Neural cell (in vitro differentiated cells): Measurements from ENCODE around the gene DRAM1. TPM values are rescaled to one million over a fixed set of nuclear protein-coding genes. Genes with fewer than 3 reads are reported as not detected.
"Not testable (repeated sequence)": the region's sequence is repeated elsewhere in the genome, so short reads cannot be mapped to it uniquely, and the experiment has no call there.

Experiments
- H2AFZ ChIP-seq: fragments of 200-600, 300-800 bp; sonication (generic), shearing (Covaris generic); 2 replicates; pipeline ENCODE4 v1.6.0; 2014; ENCODE audit warnings: low read depth, mild to moderate bottlenecking, antibody characterized with exemption, low read length, moderate library complexity
- H3F3A ChIP-seq: fragments of 200-600 bp; shearing (Covaris generic); 2 replicates; pipeline ENCODE4 v1.6.1; 2016; ENCODE audit warnings: mild to moderate bottlenecking, moderate library complexity, mixed read lengths, antibody characterized with exemption, low read length; ENCODE audit not compliant: insufficient read depth, poor library complexity, severe bottlenecking
- H3K27ac ChIP-seq: fragments of 200-600, 300-800 bp; sonication (generic), shearing (Covaris generic); 2 replicates; pipeline ENCODE4 v1.5.1; 2014; ENCODE audit warnings: mild to moderate bottlenecking, low read length, moderate library complexity
- H3K27me3 ChIP-seq: fragments of 300-800, 200-600 bp; sonication (generic), shearing (Covaris generic); 2 replicates; pipeline ENCODE4 v1.6.0; 2014; ENCODE audit warnings: mild to moderate bottlenecking, low read depth, low read length, moderate library complexity; ENCODE audit not compliant: insufficient read depth
- H3K36me3 ChIP-seq: fragments of 300-800, 200-600 bp; sonication (generic), shearing (Covaris generic); 2 replicates; pipeline ENCODE4 v1.5.1; 2014; ENCODE audit warnings: mild to moderate bottlenecking, antibody characterized with exemption, low read length, moderate library complexity; ENCODE audit not compliant: insufficient read depth
- H3K4me2 ChIP-seq: fragments of 300-800, 200-600 bp; sonication (generic), shearing (Covaris generic); 2 replicates; pipeline ENCODE4 v1.6.0; 2014; ENCODE audit warnings: mild to moderate bottlenecking, low read length
- H3K4me3 ChIP-seq: fragments of 300-800, 200-600 bp; sonication (generic), shearing (Covaris generic); 2 replicates; pipeline ENCODE4 v1.5.1; 2014; ENCODE audit warnings: mild to moderate bottlenecking, low read length, moderate library complexity
- H3K79me2 ChIP-seq: fragments of 200-600 bp; shearing (Covaris generic); replicated peaks from 2 replicates; pipeline ENCODE4 v1.6.0; 2014; ENCODE audit warnings: mild to moderate bottlenecking, low read length, moderate library complexity; ENCODE audit not compliant: insufficient read depth
- H3K9ac ChIP-seq: fragments of 300-800, 200-600 bp; sonication (generic), shearing (Covaris generic); 2 replicates; pipeline ENCODE4 v1.6.1; 2016; ENCODE audit warnings: mild to moderate bottlenecking, low read length, mixed read lengths
- H3K9me2 ChIP-seq: fragments of 200-600 bp; shearing (Covaris generic); 2 replicates; pipeline ENCODE4 v1.6.1; 2016; ENCODE audit warnings: mild to moderate bottlenecking, low read length, mixed read lengths; ENCODE audit not compliant: insufficient read depth
- H3K9me3 ChIP-seq: fragments of 200-600, 300-800 bp; sonication (generic), shearing (Covaris generic); 2 replicates; pipeline ENCODE4 v1.6.1; 2016; ENCODE audit warnings: mild to moderate bottlenecking, mixed run types, low read length, moderate library complexity, mixed read lengths
- H4K20me1 ChIP-seq: fragments of 200-600 bp; shearing (Covaris generic); 2 replicates; pipeline ENCODE4 v1.6.1; 2016; ENCODE audit warnings: mild to moderate bottlenecking, mixed run types; ENCODE audit not compliant: insufficient read depth
- CTCF ChIP-seq: fragments of 450-650 bp; IDR thresholded peaks from 2 replicates; pipeline ENCODE4 v1.5.1; 2014; ENCODE audit warnings: antibody characterized with exemption, mild to moderate bottlenecking, moderate library complexity; ENCODE audit not compliant: poor library complexity, severe bottlenecking
- EP300 ChIP-seq: fragments of 450-650 bp; conservative IDR thresholded peaks from 2 replicates; pipeline ENCODE4 v1.6.1; 2014; ENCODE audit warnings: antibody characterized with exemption, mild to moderate bottlenecking, moderate library complexity; ENCODE audit not compliant: poor library complexity, severe bottlenecking
- EZH2 ChIP-seq: fragments of 200-600, 300-800 bp; shearing (Covaris generic), sonication (generic); IDR thresholded peaks from 2 replicates; pipeline ENCODE4 v1.6.1; 2014; ENCODE audit warnings: antibody characterized with exemption, low read length, borderline replicate concordance, mild to moderate bottlenecking; ENCODE audit not compliant: insufficient read depth, poor library complexity, severe bottlenecking
- MXI1 ChIP-seq: fragments of 450-650 bp; conservative IDR thresholded peaks from 2 replicates; pipeline ENCODE4 v1.6.1; 2014; ENCODE audit warnings: antibody characterized with exemption, mild to moderate bottlenecking; ENCODE audit not compliant: poor library complexity, severe bottlenecking
- POLR2AphosphoS5 ChIP-seq: IDR thresholded peaks from 2 replicates; pipeline ENCODE4 v1.6.1; 2012
- RAD21 ChIP-seq: fragments of 450-650 bp; conservative IDR thresholded peaks from 2 replicates; pipeline ENCODE4 v1.6.1; 2014; ENCODE audit warnings: antibody characterized with exemption, mild to moderate bottlenecking, moderate library complexity
- REST ChIP-seq: IDR thresholded peaks from 2 replicates; pipeline ENCODE4 v1.6.1; 2012; ENCODE audit warnings: borderline replicate concordance
- SMC3 ChIP-seq: fragments of 450-650 bp; conservative IDR thresholded peaks from 2 replicates; pipeline ENCODE4 v1.6.1; 2014; ENCODE audit warnings: antibody characterized with exemption, mild to moderate bottlenecking, moderate library complexity; ENCODE audit not compliant: poor library complexity
- TAF1 ChIP-seq: IDR thresholded peaks from 2 replicates; pipeline ENCODE4 v1.6.1; 2012; ENCODE audit warnings: low read depth
- polyA plus RNA-seq: library from polyadenylated mRNA; depleted of rRNA; stranded (reverse); fragments of >200 nt; gene quantifications from 2 replicates; pipeline ENCODE4 v1.2.3, GENCODE V29; 2014

DRAM1 gene
- polyA plus RNA-seq, 1 donor from 2014 or later: 0.17 TPM

- Histone ChIP-seq H3K4me3 (no peak overlapping the region), H3K9ac (no peak overlapping the region), H3K27me3 (no peaks in the 10 kb centered on the region), H2AFZ (no peak overlapping the region), H3K27ac (no peak overlapping the region), H3F3A (no peaks in the 10 kb centered on the region), H3K9me3 (no peaks in the 10 kb centered on the region), H3K9me2 (no peaks in the 10 kb centered on the region), H3K79me2 (no peaks in the 10 kb centered on the region), H3K4me2 (no peak overlapping the region), H4K20me1 (no peaks in the 10 kb centered on the region), H3K36me3 (no peaks in the 10 kb centered on the region)
- TF ChIP-seq EZH2 (no peak), RAD21 (no peak), TAF1 (no peak), EP300 (no peak), REST (no peak), CTCF (no peak), SMC3 (no peak), MXI1 (no peak), POLR2AphosphoS5 (no peak)
Measured at GRCh38 chr12:101863981-101864380, 13.4 kb upstream of the DRAM1 start.

- no peak for TF ChIP-seq REST
- TF ChIP-seq TAF1: no peak
- no peak for TF ChIP-seq EP300
- no peak for TF ChIP-seq POLR2AphosphoS5
- no peak for TF ChIP-seq MXI1
- no peak for TF ChIP-seq RAD21
- TF ChIP-seq EZH2: no peak
- H3K4me3 ChIP-seq: no peak overlapping the region
- H3K27me3 ChIP-seq: no peaks in the 10 kb centered on the region
- H4K20me1 ChIP-seq: no peaks in the 10 kb centered on the region
- no peak overlapping the region for H2AFZ ChIP-seq
- no peak overlapping the region for H3K9ac ChIP-seq
- no peaks in the 10 kb centered on the region for H3K79me2 ChIP-seq
- no peaks in the 10 kb centered on the region for H3F3A ChIP-seq
- H3K4me2 ChIP-seq: no peak overlapping the region
- H3K9me2 ChIP-seq: no peaks in the 10 kb centered on the region
- no peaks in the 10 kb centered on the region for H3K9me3 ChIP-seq
- H3K36me3 ChIP-seq: no peaks in the 10 kb centered on the region
- no peak overlapping the region for H3K27ac ChIP-seq
Measured at GRCh38 chr12:101866615-101867373, 10.6 kb upstream of the DRAM1 start.

GRCh38 chr12:101867619-101868018 lies 9.8 kb upstream of the DRAM1 start:
- H3K9me3 ChIP-seq, H3K4me3 ChIP-seq, H3K36me3 ChIP-seq, H3K4me2 ChIP-seq, H3K79me2 ChIP-seq, H3K9ac ChIP-seq, H2AFZ ChIP-seq, H3K27me3 ChIP-seq, H3K9me2 ChIP-seq, H4K20me1 ChIP-seq, H3F3A ChIP-seq, H3K27ac ChIP-seq: not testable (repeated sequence)
